ENCODE measurements around the gene DOCK1.

DNA sequence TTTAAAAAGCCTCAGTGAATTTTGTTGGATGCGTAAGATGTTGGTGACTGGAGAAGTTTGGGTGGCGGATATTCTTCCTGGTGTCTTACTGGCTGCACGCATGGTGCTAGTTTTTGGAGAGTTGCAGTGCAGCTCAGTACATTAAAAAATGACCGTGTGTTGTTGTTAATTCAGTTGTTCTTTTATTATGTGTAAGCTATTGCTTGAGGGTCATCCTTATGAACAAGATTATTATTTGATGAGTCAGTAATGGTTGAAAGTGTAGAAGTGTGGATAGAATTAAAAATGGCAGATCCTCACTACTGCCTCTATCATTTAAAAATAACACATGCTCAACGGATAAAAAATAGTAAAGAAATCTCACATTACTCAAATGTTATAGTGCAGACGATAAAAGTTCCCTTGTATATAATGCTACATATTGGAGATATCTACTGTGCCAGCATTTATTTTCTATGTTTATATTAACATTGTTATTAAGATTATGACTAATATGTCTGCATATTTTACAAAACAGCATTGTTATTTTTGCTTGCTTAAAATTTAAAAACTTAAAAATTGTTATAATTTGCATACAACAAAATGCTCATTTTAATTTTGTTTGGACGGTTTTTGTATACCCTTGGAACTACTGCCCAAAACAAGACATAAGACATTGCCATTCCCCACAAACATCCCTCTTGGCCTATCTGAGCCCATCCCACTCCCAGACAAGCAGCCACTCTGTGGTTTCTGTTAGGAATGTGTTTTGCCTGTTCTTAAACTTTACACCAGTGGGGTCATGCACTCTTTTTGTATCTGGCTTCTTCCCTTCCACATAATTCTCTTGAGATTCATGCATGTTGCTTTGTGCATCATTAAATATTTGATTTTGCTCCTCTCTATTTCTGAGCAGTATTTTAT lies 142.0 kb downstream of the DOCK1 start:
- no peak for TF ChIP-seq TEAD4 (IDR thresholded peaks at IDR 0.05; ENCODE audit: borderline replicate concordance, insufficient read depth)
- TF ChIP-seq, protein P1, sequence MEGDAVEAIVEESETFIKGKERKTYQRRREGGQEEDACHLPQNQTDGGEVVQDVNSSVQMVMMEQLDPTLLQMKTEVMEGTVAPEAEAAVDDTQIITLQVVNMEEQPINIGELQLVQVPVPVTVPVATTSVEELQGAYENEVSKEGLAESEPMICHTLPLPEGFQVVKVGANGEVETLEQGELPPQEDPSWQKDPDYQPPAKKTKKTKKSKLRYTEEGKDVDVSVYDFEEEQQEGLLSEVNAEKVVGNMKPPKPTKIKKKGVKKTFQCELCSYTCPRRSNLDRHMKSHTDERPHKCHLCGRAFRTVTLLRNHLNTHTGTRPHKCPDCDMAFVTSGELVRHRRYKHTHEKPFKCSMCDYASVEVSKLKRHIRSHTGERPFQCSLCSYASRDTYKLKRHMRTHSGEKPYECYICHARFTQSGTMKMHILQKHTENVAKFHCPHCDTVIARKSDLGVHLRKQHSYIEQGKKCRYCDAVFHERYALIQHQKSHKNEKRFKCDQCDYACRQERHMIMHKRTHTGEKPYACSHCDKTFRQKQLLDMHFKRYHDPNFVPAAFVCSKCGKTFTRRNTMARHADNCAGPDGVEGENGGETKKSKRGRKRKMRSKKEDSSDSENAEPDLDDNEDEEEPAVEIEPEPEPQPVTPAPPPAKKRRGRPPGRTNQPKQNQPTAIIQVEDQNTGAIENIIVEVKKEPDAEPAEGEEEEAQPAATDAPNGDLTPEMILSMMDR (IDR thresholded peaks at IDR 0.05), result no peak
- TF ChIP-seq POLR2AphosphoS5 (IDR thresholded peaks at IDR 0.05; ENCODE audit: low read depth, low read length), result no peak
- TF ChIP-seq SMC3 (IDR thresholded peaks at IDR 0.05; ENCODE audit: low read depth, low read length), result no peak
- no peak for TF ChIP-seq FOXM1 (IDR thresholded peaks at IDR 0.05; ENCODE audit: low read depth)
- no peak for TF ChIP-seq TAF1 (IDR thresholded peaks at IDR 0.05; ENCODE audit: borderline replicate concordance, low read depth, low read length)
- TF ChIP-seq EP300 (IDR thresholded peaks at IDR 0.05; ENCODE audit: borderline replicate concordance in 1 of 2, low read depth in 1 of 2, low read length in 1 of 2), result no peak
- no peak for TF ChIP-seq CHD2 (IDR thresholded peaks at IDR 0.05; ENCODE audit: low read length, partially characterized antibody)
- no peak for TF ChIP-seq YY1 (IDR thresholded peaks at IDR 0.05; ENCODE audit: low read depth)
- TF ChIP-seq GABPA (IDR thresholded peaks at IDR 0.05; ENCODE audit: low read depth), result no peak
- TF ChIP-seq, protein P2, sequence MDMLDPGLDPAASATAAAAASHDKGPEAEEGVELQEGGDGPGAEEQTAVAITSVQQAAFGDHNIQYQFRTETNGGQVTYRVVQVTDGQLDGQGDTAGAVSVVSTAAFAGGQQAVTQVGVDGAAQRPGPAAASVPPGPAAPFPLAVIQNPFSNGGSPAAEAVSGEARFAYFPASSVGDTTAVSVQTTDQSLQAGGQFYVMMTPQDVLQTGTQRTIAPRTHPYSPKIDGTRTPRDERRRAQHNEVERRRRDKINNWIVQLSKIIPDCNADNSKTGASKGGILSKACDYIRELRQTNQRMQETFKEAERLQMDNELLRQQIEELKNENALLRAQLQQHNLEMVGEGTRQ (IDR thresholded peaks at IDR 0.05; ENCODE audit: borderline replicate concordance, low read depth, low read length), result no peak
- TF ChIP-seq SIN3A (IDR thresholded peaks at IDR 0.05; ENCODE audit: borderline replicate concordance, low read depth, low read length), result no peak
- TF ChIP-seq RFX5 (IDR thresholded peaks at IDR 0.05; ENCODE audit: low read length), result no peak

Data from SK-N-SH (cell line).